Keratinocyte (primary cell): Measurements from ENCODE around the gene SPATC1L. TPM values are rescaled to one million over a fixed set of nuclear protein-coding genes. Genes with fewer than 3 reads are reported as not detected.

Experiments
- DNase-seq: peaks from one replicate; pipeline ENCODE4 v3.0.0-alpha.2; 2011; ENCODE audit warnings: low read depth, missing footprints, low spot score
- FAIRE-seq: peaks from 2 replicates; lab custom pipeline; 2011; peaks lifted over from hg19 to GRCh38; lab: Jason Lieb, UNC
- H2AFZ ChIP-seq: 2 replicates; pipeline ENCODE4 v1.6.0; 2012; ENCODE audit warnings: low read length, control low read depth, inconsistent platforms; ENCODE audit not compliant: control insufficient read depth
- H3K27ac ChIP-seq: 2 replicates; pipeline ENCODE4 v1.5.1; 2011; ENCODE audit warnings: low read length; ENCODE audit not compliant: control insufficient read depth, insufficient read depth
- H3K27me3 ChIP-seq: 3 replicates; pipeline ENCODE4 v1.6.0; 2011; ENCODE audit warnings: low read length; ENCODE audit not compliant: control insufficient read depth, insufficient read depth; ENCODE audit errors: extremely low read depth
- H3K36me3 ChIP-seq, 2 experiments: 2 replicates in 1 of 2; 3 replicates in 1 of 2; pipeline ENCODE4 v1.5.1; 2011; ENCODE audit warnings: low read length in 2 of 2, mild to moderate bottlenecking in 1 of 2; ENCODE audit not compliant: control insufficient read depth in 2 of 2, insufficient read depth in 2 of 2; ENCODE audit errors: extremely low read depth in 1 of 2
- H3K4me1 ChIP-seq: 3 replicates; pipeline ENCODE4 v1.5.1; 2011; ENCODE audit warnings: low read length; ENCODE audit not compliant: control insufficient read depth, insufficient read depth; ENCODE audit errors: extremely low read depth
- H3K4me2 ChIP-seq: 3 replicates; pipeline ENCODE4 v1.6.0; 2011; ENCODE audit warnings: low read depth, low read length; ENCODE audit not compliant: control insufficient read depth, insufficient read depth; ENCODE audit errors: extremely low read depth
- H3K4me3 ChIP-seq, 3 experiments: fragments of 200-600 bp in 1 of 3; sonication (generic) in 1 of 3; 2 replicates in 2 of 3; 3 replicates in 1 of 3; pipeline ENCODE4 v1.5.1; 2011 to 2016; ENCODE audit warnings: low read length in 3 of 3, mild to moderate bottlenecking in 3 of 3, control low read depth in 2 of 3, inconsistent platforms in 1 of 3, low read depth in 1 of 3, mixed read lengths in 1 of 3, mixed run types in 1 of 3, moderate library complexity in 1 of 3; ENCODE audit not compliant: control insufficient read depth in 2 of 3, insufficient read depth in 2 of 3; ENCODE audit errors: extremely low read depth in 1 of 3
- H3K79me2 ChIP-seq: 2 replicates; pipeline ENCODE4 v1.6.0; 2012; ENCODE audit warnings: low read length; ENCODE audit not compliant: control insufficient read depth, insufficient read depth
- H3K9ac ChIP-seq: 3 replicates; pipeline ENCODE4 v1.6.0; 2011; ENCODE audit warnings: low read length; ENCODE audit not compliant: control insufficient read depth, insufficient read depth; ENCODE audit errors: extremely low read depth
- H3K9me1 ChIP-seq: 3 replicates; pipeline ENCODE4 v1.6.0; 2011; ENCODE audit warnings: low read length; ENCODE audit not compliant: control insufficient read depth, insufficient read depth; ENCODE audit errors: extremely low read depth
- H3K9me3 ChIP-seq: 2 replicates; pipeline ENCODE4 v1.5.1; 2012; ENCODE audit warnings: low read depth, low read length; ENCODE audit not compliant: control insufficient read depth
- H4K20me1 ChIP-seq: 3 replicates; pipeline ENCODE4 v1.6.0; 2011; ENCODE audit warnings: low read length; ENCODE audit not compliant: control insufficient read depth, insufficient read depth; ENCODE audit errors: extremely low read depth
- CTCF ChIP-seq, 3 experiments: IDR thresholded peaks in 1 of 3; conservative IDR thresholded peaks in 1 of 3; optimal IDR thresholded peaks in 1 of 3; 2 replicates in 2 of 3; 3 replicates in 1 of 3; pipeline versions ENCODE3 to v1.5.1; 2011; ENCODE audit warnings: low read length in 3 of 3, mild to moderate bottlenecking in 3 of 3, moderate library complexity in 2 of 3, control low read depth in 1 of 3, inconsistent platforms in 1 of 3; ENCODE audit not compliant: insufficient read depth in 2 of 3; ENCODE audit errors: extremely low read depth in 1 of 3
- EZH2 ChIP-seq: IDR thresholded peaks from one replicate; pipeline ENCODE4 v1.6.1; 2012; ENCODE audit warnings: inconsistent platforms, mild to moderate bottlenecking, low read length, moderate library complexity
- dilution Hi-C: fragments of 300-500 bp; cut with MboI; formaldehyde crosslinking; loops from one replicate; pipeline ENCODE4 v1.7.0; 2020; ENCODE audit warnings: low sequenced_read_pairs; ENCODE audit not compliant: extremely low pct_ligation_motif_present
- polyA plus RNA-seq, 5 experiments: library from polyadenylated mRNA; depleted of rRNA in 3 of 5; stranded (reverse) in 3 of 5; stranded (forward) in 1 of 5; unstranded in 1 of 5; fragments of >200 nt; gene quantifications; 1 replicate in 1 of 5; 2 replicates in 3 of 5; 3 replicates in 1 of 5; pipeline versions ENCODE4 v1.2.1 to v1.2.3, GENCODE V29; 2011 to 2012; ENCODE audit warnings: missing spikeins in 2 of 5, low read depth in 1 of 5, low replicate concordance in 1 of 5

Gene SPATC1L
- polyA plus RNA-seq, 1 donor (not counting 4 experiments of a cell fraction or from before 2014, with no cell fraction given) = 1.3 TPM

DNA sequence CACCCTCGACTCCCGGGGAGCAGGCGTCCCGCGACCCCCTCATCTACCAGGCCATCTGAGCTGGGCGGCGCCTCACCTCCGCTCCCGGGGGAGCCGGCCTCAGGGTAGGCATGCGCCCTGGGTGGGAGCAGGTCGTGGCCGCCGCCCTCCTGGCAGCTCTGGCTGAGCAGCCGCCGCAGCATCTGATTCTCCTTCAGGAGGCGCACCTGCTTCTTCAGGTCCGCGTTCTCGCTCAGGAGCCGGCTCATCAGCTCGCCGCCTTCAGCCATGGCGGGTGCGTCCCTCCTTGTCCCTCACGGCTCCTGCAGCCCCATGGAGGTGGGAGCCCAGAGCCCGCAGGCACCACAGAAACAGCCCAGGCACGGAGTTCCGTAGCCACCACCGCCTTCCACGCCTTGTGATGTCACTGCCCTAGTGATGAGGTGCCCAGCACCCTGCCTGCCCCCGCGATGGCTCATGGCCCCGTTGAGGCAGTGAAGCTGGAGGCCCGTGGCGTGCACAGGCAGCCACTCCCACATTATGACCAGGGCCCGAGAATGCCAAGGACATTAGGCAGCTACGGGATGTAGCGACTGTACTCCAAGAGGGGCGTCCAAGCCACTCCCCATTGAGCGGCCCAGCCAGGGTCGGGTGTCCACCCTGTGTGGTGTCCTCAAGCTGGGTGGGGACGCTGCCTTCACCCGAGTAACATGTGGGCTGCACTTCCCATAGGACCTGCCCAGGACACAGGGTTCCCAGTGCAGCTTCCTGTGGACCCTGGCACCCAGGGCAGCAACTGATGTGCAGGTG is 1.5 kb downstream of the SPATC1L start:
- no peak for DNase-seq
- no peak for TF ChIP-seq EZH2
- TF ChIP-seq CTCF (optimal IDR thresholded peaks at IDR 0.05 in 1 of 3, IDR thresholded peaks at IDR 0.05 in 1 of 3, conservative IDR thresholded peaks at IDR 0.05 in 1 of 3; ENCODE audit: extremely low read depth in 1 of 3, insufficient read depth in 2 of 3, low read length in 3 of 3) = no peak
- no peaks in the 10 kb centered on the region for H3K9me1 ChIP-seq
- no peak overlapping the region for H3K4me2 ChIP-seq
- H2AFZ ChIP-seq = no peak overlapping the region
- no peaks in the 10 kb centered on the region for H4K20me1 ChIP-seq
- dilution Hi-C loops = no loop called here
- no peak overlapping the region for H3K9ac ChIP-seq
- no peak for FAIRE-seq
- H3K4me1 ChIP-seq = no peaks in the 10 kb centered on the region
- no peaks in the 10 kb centered on the region for H3K79me2 ChIP-seq
- no peaks in the 10 kb centered on the region for H3K27me3 ChIP-seq
- H3K4me3 ChIP-seq = no peak overlapping the region
- H3K36me3 ChIP-seq = no peaks in the 10 kb centered on the region
- H3K27ac ChIP-seq = no peak overlapping the region
- H3K9me3 ChIP-seq = no peaks in the 10 kb centered on the region

- Histone ChIP-seq H3K9me3 (no peaks in the 10 kb centered on the region), H4K20me1 (no peaks in the 10 kb centered on the region), H2AFZ (no peak overlapping the region), H3K27ac (no peak overlapping the region), H3K4me3 (no peak overlapping the region), H3K36me3 (no peaks in the 10 kb centered on the region), H3K27me3 (no peaks in the 10 kb centered on the region), H3K4me2 (no peak overlapping the region), H3K9ac (no peak overlapping the region), H3K9me1 (no peaks in the 10 kb centered on the region), H3K4me1 (no peaks in the 10 kb centered on the region), H3K79me2 (no peaks in the 10 kb centered on the region)
- DNase-seq (no peak), FAIRE-seq (no peak)
- dilution Hi-C loops = no loop called here
- TF ChIP-seq EZH2 = no peak
- TF ChIP-seq CTCF (optimal IDR thresholded peaks at IDR 0.05 in 1 of 3, IDR thresholded peaks at IDR 0.05 in 1 of 3, conservative IDR thresholded peaks at IDR 0.05 in 1 of 3; ENCODE audit: extremely low read depth in 1 of 3, insufficient read depth in 2 of 3, low read length in 3 of 3) = no peak
These were observed 2.2 kb downstream of the SPATC1L start for GRCh38 chr21:46181953-46182547.
